Erythroblast (primary cell): ENCODE measurements around the gene CARF.

Source experiments
- GATA1 ChIP-seq: IDR thresholded peaks from 2 replicates; pipeline ENCODE4 v1.6.1; 2011; ENCODE audit warnings: low read depth, mild to moderate bottlenecking, control low read depth, low read length, moderate library complexity
- POLR2A ChIP-seq: IDR thresholded peaks from 2 replicates; pipeline ENCODE4 v1.6.1; 2011; ENCODE audit warnings: mild to moderate bottlenecking, low read length

GRCh38 chr2:202871300-202872141 is 40.6 kb upstream of the CARF start, which contains the start of gene ICA1L:
- peak; percentile 20 for TF ChIP-seq POLR2A
- TF ChIP-seq GATA1, result no peak
